GM21381 (cell line): ENCODE measurements around the gene MYPN.
"Not testable (repeated sequence)": the region's sequence is repeated elsewhere in the genome, so short reads cannot be mapped to it uniquely, and the experiment has no call there.

Experiments
- ATAC-seq: cut with Tn5 transposase; IDR thresholded peaks from one replicate; pipeline ENCODE4 v1.9.1; 2021; ENCODE audit warnings: mild to moderate bottlenecking, moderate library complexity; ENCODE audit not compliant: unreplicated experiment

The MYPN gene

DNA sequence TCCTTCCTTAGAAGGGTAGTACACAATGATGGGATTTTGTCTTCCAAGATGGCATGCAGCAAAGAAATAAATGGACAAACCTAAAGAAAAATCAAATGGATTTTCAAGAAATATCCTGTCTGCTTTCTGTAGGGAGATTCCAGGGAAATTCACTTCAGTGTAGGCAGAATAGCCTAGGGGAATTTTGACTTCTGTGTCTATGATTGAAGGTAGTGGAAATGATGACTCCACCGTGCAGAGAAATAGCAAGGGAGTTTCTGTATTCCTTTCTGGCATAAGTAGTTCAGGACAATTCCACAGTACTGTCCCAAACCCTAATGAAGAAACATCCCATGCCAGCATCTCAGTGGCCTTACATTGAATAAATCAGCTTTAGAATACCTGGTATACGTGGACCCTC, 113.1 kb downstream of the MYPN start:
- no peak for ATAC-seq

DNA sequence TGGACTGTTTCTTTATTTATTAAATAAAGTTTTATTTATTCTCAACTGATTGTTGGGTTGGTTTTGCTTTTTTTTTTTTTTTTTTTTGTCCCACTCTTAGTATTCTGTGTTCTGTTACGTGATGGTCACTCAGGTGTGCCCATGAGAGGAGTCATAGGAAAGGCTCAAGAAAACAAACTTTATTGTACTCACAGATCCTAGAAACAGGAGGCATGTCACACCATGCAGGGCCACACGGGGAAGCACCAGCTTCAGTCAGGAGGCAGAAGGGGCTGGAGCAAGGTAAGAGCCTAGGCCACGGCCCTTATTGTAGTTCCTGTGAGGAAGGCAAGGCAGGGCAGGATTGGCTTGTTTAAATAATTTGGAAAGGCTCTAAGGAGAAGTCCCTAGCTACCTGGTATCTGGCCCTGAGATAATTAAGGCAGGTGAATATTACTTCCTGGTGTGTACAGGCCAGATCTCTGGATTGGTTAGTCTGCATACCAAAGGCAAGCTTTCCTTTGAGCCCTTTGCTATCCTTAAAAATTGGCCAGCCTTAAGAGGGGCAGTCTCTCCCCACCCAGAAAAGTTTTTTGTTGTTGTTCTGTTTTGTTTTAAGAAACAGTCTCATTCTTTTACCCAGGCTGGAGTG, 114.4 kb downstream of the MYPN start:
- ATAC-seq, result no peak

- no peak for ATAC-seq
Measured at GRCh38 chr10:68224810-68225209, 115.5 kb downstream of the MYPN start.

DNA sequence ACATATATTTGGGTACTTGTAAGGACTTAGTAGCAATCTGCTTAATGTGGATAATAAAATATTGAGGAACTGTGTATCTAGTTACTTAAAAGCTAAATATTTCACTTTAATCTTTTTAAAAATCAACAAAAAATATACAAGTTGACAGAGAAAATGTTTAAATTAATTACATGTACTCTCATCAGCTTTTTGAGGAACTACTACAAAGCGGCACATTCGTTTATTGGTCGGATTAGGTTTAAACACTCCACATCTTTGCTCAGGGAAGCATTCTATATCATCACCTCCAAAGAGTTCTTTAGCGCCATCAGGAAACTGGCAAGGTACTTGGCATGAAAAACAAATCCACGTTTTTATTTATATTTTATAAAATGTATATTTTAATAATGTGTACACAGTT, 121.0 kb downstream of the MYPN start:
- no peak for ATAC-seq

GRCh38 chr10:68231106-68231816, 122.0 kb downstream of the MYPN start:
- ATAC-seq, result peak; percentile 92

DNA sequence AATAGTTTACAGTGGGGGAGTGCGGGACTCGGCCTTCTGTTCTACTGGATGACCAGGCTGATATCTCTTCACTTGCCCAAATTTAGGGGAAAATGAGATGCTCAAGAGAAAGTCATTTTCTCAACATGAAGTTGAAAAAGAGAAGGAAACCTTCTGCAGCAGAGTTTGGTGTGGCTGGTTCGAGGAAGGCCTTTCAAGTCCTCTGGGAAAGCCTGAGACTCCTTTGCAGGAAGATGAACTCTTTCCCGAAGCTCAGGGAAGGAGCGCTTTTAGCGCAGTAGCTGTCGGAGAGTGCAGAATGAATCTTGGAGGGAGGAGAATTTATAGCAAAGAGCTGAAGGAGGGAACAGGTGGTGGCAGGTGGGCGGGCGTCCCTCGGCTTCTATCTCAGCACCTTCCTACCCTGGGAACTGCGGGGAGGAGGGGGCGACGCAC, 122.5 kb downstream of the MYPN start, which contains the start of gene ATOH7:
TSS of gene ATOH7 (minus strand) at position 297 of the 435 bp plus-strand sequence. CDS start 436 bp downstream, outside the sequence.
- ATAC-seq, result no peak

DNA sequence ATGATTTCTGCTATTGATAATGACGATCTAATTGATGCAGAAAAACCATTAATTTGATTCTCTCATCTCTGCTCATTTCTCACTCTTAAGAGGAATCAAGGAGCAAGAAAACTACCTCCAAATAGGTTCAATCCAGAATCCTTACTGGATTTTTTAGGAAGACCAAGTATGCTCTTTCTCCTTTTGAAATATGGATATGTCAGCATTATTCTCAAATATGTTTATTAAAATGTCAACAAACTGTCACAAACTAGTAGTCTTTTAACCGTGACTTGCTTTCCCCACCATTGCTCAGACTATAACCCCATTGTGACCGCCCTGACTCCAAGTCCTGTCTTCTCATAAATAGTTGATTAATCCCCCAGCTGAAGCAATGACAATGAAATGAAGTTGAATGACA, 123.8 kb downstream of the MYPN start:
- no peak for ATAC-seq

DNA sequence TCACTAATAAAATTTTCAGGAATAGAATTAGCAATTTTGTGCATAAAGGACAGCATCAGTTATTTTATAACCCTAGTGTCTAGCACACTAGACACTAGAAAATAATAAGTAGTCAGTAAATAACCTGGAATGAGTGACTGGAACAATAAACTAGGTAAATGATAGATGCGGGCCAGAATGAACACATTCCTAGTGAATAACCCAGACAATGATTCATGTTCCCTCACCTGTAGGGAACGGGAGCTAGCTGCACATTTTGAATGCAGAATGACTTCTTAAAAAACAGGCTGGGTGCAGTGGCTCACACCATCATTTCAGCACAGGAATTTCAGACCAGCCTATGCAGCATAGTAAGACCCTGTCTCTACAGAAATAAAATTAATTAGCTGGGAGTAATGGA, 125.8 kb downstream of the MYPN start:
- ATAC-seq, result no peak

- no peak for ATAC-seq
Measured at GRCh38 chr10:68235581-68235980, 126.3 kb downstream of the MYPN start.

DNA sequence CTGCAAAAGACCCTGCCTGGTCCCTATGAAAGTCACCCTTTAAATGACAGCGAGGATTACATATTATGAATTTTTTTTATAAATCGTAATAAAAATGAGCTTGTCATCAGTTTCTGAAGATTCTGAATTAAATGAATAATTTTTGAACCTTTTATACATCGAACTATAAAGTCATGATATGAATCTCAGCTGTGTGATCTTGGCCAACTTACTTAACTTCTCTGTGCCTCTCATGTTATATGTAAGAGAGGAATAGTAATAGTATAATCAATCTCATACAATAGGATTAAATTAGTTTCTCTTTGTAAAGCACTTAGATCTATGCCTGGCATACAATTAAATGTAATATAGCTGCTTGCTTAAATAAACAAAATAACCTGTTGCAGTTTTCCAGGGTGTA, 127.9 kb downstream of the MYPN start:
- ATAC-seq, result no peak

DNA sequence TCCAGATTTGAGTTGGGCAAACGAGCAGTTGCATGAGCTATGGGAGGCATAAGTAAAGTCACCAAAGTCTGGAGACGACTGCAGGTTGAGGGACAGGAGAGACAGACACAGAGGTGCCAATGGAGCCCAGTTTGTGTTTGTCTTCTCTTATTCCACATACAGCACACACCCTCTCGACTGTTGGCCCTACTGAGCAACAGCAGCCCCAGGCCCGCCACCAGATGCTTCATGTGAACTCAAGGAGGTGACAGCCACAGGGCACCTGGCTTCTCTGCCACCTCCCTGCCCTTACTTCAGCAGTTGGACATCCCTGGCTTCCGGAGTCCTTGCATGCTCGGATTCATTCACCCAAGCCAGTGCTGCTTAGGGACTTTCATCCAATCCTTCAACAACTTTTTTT, 129.1 kb downstream of the MYPN start:
- ATAC-seq, result no peak

GRCh38 chr10:68239069-68239468, 129.8 kb downstream of the MYPN start:
- ATAC-seq, result no peak

- no peak for ATAC-seq
Measured at GRCh38 chr10:68239596-68240150, 130.4 kb downstream of the MYPN start.

- ATAC-seq, result no peak
Measured at GRCh38 chr10:68242051-68242450, 132.8 kb downstream of the MYPN start.

- not testable (repeated sequence) for ATAC-seq
Measured at GRCh38 chr10:68246397-68246796, 137.1 kb downstream of the MYPN start.

- ATAC-seq, result no peak
Measured at GRCh38 chr10:68247931-68248330, 138.6 kb downstream of the MYPN start.

- no peak for ATAC-seq
Measured at GRCh38 chr10:68249297-68249696, 140.0 kb downstream of the MYPN start.

DNA sequence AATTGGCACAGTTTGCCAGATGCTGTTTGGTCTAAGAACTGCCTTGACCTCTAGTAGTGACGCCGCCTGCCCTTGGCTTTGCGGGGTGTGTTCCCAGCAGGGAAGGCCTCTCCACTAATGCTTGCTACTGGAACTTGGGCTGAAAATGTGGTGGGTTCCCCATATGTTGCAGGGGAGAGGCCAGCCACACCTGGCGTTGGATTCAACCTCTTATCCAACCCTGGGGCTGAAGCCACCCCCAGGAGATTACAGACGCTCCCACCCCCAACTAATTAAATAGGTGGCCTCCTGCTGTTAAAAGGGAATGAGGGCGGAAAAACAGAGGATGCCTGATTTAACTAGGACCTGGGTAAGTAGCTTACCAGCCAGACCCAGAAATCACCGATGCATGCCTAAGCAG, 141.9 kb downstream of the MYPN start:
- ATAC-seq, result no peak

GRCh38 chr10:68251625-68252495, 142.6 kb downstream of the MYPN start:
- no peak for ATAC-seq

DNA sequence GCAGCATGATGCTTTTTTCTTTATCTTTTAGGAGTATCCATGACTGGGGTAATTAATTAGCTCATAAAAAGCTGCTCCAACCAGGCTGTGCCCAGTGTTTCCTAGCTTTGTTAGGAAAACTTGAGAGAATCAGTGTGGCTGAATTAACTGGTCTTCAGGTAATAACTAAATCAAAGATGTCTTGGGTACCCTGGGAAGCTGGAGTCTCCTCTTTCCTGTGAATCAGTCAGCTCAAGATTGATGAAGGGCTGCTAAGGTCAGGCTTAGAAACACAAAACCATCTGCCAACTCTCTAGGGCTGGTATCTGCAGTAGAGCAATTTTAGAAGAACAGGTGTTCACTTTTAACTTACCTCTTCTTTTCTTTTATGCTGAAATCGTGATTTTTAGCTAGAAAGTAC, 144.1 kb downstream of the MYPN start:
- ATAC-seq, result no peak

GRCh38 chr10:68261132-68261856, 152.0 kb downstream of the MYPN start:
- ATAC-seq, result no peak
